ENCODE measurements around the gene MGLL.

Gene MGLL

DNA sequence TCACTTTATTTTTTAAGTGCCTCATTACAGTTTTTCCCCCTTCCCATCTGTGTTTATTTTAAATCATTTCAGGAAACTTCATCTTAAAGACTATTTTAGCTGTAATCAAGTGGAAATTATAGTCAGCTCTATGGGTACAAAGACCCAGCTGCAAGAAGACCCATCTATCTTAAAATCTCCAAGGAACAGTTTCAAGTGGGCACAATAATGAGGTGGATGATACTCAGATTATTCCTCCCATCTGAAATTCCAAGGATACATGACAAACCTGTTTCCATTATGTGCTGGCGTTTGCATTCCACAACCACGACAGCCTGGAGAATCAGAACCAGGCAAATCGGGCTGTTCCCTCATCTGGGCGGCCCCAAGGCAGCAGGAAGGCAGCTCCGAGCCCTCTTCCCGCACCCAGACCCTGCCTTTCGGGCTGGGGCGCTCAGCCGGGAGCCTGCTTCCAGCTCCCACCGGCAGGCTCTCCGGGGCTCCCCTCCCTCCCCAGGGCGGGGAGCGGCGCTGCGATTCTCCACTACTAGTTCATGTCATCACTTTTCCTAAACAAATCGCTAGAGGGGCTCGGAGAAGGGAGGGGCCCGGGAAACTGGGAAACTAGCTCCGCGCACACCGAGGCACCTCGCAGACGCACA lies at the start of gene MGLL:
Gene MGLL (minus strand): TSS at position 475 of the 641 bp plus-strand sequence. CDS start 197 bp downstream, at position 278.
- DNase-seq (ENCODE audit: extremely low read depth in 1 of 2, low read depth in 1 of 2): no peak

DNA sequence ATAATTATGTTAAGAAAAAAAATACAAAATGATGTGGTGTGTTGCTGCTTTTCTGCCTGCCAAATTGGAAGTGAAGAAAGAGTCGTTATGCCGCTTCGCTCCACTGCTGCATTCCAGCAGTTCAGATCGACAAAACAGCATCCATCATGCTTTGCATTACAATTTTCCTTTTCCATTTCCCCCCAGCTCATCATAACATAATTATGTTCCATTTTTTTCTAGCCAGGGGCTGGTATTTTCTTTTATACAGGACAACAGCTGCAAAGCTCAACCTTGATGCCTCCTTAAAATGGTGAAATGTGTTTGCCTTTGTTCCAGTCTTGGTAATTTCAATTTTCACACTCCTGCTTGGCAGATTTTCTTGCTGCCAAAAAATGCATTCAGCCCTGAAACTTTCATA lies 47.8 kb upstream of the MGLL start:
- DNase-seq (ENCODE audit: extremely low read depth in 1 of 2, low read depth in 1 of 2): no peak

DNA sequence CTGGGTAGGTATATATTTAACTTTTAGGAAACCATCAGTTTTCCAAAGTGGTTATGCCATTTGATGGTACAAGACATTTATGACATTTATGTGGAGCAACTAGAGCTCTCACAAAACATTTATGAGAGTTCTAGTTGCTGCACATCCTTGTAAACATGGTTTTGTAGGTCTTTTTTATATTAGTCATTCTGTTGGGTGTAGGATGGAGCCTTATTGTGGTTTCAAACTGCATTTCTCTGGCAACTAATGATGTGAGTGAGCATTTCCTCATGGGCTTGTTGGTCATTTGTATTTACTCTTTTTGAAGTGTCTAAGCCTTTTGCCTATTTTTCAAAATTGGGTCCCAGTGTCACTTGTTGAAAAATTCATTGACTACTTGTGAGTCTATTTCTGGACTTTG lies 45.7 kb upstream of the MGLL start:
- no peak for DNase-seq (ENCODE audit: extremely low read depth in 1 of 2, low read depth in 1 of 2)

DNA sequence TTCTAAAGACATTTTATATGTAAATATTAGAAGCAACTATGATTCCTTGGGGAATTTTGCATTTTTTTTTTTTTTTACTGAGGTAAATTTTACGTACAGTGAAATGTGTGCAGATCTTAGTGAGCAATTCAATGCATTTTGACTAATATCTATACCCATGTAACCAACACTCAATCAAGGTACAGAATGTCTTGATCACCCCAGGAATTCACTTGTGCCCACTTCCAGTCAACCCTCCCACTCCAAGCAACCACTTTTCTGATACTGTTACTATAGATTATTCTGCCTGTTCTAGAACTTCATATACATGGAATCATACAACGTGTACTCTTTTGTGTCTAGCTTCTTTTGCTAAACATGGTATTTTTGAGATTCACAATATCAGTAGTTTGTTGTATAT lies 45.1 kb upstream of the MGLL start:
- no peak for DNase-seq (ENCODE audit: extremely low read depth in 1 of 2, low read depth in 1 of 2)

DNA sequence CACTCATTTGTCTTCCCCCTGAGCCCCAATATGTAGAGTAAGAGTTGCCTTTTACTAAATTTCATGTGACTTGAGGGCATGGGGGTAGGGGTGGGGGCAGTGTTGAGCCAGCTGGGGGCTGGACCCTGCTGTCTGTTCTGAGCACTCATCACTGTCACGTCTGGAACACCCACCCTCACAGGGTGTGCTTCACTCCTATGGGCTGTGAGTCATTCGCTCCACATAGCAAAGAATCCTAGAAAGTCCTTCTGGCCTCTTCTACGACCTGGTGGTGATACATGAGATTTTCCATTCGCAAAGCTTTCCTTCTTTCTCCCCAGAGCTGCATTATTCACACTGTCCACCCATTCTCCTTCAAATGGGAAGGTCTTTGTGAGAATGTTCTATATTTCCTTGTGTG lies 43.6 kb upstream of the MGLL start:
- no peak for DNase-seq (ENCODE audit: extremely low read depth in 1 of 2, low read depth in 1 of 2)

DNA sequence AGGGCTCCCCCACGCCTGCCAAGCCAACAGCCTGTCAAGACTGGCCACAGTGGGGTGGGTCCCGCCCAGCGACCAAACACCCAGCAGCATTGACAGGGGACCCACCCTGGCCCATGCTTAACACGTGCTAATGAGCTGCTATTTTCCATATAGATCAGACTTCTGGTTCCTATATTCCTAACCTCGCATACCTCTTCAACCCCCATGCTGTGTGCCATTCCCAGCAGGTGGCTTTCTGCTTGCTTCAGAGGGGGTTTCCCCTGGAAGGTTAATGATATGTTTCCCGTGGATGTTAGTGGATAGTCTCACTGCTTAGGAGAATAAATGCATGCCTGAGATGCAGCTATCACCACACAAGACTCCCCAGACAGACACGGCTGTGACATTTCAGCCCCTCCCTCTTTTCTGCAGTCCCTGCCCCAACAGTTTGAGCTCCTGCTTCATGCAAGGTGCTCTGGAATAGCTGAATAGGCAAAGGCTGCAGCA lies 37.9 kb upstream of the MGLL start:
- DNase-seq (ENCODE audit: extremely low read depth in 1 of 2, low read depth in 1 of 2): no peak

DNA sequence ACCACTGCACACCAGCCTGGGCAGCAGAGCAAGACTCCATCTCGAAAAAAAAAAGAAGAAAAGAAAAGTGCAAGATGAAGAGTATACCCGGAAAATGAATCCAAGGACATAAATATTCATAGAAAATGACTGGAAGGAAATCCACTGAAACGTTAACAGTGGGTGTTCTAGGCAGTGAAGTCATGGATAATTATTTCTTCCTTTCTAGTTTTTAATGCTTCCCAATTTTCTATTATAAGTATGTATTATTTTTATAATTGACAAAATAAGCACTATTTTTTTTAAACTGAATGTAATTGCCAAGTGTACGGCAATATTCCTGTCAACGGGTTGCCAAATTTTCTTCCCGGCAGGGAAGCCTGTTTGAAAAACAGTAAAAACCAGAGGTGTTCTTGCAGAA lies 37.4 kb upstream of the MGLL start:
- no peak for DNase-seq (ENCODE audit: extremely low read depth in 1 of 2, low read depth in 1 of 2)

DNA sequence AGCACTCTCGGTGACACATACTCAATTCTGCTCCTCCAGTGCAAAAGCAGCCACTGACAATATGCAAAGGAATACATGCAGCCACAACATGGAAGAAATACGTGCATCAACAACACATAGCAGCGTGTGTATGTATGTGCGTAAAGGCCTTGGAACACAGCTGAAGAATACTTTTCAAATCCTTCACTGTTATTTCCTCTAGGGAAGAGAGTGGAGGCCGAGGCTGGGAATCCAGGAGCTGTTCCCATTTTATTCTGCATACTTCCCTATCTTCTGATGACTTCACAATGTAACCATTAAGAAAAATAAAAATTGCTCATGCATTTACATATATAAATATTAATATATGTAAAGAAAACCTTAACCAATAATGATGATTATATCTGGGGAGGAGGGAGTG lies 36.6 kb upstream of the MGLL start:
- no peak for DNase-seq (ENCODE audit: extremely low read depth in 1 of 2, low read depth in 1 of 2)

DNA sequence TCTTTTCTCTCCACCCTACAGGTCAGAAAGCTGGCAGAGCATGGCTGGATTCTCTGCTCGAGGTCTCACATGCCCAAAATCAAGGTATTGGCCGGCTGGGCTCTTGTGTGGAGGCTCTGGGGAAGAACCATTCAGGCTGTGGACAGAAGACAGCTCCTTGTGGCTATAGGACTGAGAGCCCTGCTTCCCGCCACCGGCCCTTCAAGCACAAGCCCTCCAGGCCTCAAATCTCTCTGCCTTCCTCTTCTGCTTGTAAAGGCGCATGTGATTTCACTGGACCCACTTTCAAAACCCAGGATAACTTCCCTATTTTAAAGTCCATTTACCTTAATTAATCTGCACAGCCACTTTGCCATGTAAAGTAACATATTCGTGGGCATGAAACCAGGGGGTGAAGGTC lies 36.2 kb upstream of the MGLL start:
- no peak for DNase-seq (ENCODE audit: extremely low read depth in 1 of 2, low read depth in 1 of 2)

DNA sequence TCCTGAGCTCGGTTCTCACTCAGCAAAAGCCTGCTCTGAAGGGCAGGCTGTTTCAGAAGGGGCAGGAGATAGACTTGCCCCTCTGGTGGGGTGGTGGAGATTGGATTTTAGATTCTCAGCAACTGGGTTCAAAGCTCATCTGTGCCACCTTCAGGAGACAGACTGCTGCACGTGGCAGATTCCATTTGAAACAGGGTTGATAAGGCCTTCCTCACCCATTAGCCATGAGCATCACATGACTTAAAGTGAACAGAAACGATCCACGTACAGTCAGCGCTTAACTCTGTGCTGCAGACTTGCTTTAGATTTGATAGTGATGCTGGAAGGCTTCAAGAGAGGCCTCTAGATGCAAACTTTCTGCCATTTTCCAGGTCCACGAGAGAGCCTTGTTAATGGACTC lies 35.0 kb upstream of the MGLL start:
- no peak for DNase-seq (ENCODE audit: extremely low read depth in 1 of 2, low read depth in 1 of 2)

DNA sequence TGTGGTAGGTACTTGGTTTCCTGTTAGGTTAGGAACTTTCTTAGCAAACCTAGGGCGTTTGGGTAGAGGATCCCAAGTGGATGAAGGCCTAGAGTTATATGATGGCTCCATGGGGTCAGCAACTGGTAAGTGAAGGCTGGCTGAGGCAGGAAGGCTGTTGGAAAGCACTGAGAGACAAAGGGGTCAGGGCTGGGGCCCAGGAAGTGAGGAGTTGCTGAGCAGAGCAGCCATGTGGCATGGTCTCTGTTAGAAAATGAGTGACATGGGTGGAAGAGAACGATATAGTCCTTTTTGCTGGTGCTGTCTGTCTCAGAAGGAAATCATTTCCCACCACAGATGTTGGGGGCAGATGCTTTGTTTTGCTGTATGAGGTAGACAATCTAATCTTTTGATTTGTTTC lies 34.5 kb upstream of the MGLL start:
- DNase-seq (ENCODE audit: extremely low read depth in 1 of 2, low read depth in 1 of 2): no peak

DNA sequence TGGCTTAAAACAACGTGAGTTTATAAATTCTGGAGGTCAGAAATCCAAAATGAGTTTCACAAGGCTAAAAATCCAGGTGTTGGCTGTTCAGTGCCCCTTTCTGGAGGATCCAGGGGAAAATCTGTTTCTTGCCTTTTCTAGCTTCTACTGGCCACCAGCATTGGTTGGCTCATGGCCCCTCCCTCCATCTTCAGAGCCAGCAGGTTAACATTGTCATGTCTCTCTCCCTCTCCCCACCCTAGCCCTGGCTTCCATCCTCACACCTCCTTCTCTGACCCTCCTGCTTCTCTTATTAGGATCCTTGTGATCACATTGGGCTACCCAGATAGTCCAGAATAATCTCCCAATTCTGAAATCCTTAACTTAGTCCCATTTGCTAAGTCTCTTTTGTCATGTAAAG lies 32.9 kb upstream of the MGLL start:
- no peak for DNase-seq (ENCODE audit: extremely low read depth in 1 of 2, low read depth in 1 of 2)

DNA sequence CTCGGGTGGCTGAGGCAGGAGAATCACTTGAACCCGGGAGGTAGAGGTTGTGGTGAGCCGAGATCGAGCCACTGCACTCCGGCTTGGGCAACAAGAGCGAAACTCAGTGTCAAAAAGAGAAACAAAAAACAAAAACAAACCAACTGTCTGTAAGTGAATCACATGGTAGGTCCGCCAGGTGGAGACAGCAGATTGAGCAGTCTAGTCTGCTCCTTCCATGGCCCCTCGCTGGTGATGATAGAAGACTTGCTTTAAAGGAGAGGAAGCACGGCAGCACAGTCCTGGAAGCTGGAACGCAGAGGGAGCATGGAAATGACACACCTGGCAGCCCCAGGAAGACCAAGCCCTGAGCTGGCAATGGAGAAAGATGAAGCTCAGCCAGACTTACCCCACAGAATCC lies 31.4 kb upstream of the MGLL start:
- no peak for DNase-seq (ENCODE audit: extremely low read depth in 1 of 2, low read depth in 1 of 2)

DNA sequence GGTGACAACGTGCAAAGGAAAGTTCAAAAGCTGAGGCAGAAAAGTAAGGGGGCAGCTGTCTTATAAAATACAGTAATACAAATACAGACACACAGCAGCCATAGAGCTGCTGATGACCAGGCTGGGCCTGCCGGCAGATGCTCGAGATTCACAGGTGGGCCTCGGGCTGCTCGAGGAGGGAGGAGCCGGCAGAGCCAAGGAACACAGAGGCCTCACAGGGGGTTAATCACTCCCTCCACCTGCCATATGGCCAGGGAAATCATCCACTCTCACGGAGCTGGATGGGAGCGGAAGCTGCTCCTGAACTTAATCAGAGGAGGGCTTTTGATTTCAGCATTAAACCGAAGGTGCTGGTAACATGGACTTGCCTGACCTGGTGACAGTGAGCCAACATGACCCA lies 29.6 kb upstream of the MGLL start:
- DNase-seq (ENCODE audit: extremely low read depth in 1 of 2, low read depth in 1 of 2): no peak

DNA sequence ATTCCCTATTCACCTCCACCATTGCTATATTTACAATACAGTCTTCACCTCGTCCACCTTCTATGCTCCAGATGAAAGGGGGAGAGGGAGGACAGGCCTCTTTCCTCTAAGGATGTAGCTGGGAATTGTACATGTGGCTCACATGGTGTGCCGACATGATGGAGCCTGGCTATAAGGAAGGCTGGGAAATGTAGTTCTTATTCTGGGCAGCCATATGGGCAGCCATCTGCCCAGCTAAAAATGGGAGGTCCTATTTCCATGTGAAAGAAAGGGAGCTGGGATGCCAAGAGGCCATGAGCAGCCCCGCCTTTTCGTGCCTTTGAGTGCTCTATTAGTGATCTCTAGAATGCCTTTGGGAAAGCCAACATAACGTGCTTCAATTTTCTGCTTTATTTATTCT lies 27.1 kb upstream of the MGLL start:
- DNase-seq (ENCODE audit: extremely low read depth in 1 of 2, low read depth in 1 of 2): no peak

DNA sequence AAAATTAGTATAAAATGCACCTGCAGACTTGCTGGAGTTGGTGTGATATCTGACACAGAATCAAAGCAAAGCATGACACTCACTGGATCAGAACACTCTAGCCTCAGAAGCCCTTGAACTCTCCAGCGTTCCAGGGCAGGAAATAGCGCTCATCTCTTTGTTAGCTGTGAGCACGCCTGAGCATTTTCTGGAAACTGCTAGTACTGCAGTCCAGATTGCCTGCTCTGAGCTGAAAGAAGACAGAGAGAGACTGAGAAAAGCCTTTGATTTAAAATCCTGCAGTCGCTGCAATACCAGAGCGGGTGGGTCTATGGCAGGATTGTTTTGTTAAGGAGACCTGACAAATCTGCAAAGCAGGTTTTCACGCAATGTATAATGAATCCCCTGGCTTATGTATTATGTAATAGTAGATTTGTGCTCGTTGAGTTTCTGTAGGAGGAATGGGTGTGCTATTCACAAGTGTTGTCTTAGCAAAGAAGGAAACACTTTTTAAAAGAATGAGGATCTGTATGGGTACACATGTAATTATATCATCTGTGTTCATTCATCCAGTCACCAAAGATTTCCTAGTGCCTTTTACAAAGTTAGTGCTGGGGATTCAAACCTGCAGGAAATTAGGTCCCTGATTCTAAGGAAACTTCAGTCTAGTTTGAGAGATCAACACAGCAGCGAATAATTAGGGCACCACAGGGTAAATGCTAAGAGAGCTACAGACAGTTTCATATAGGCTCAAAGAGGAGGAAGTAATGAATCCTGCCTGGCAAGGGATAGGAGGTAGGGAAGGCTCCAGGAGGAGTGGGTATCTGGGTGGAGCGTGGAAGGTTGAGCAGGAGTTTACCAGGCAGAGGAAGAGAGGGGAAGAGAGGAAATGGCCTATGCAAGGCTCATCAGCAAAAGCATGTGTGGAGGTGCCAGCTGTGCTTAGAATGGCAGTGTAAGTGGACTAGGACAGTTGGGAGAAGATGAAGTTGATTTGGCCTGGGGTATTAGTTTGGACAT lies 26.1 kb upstream of the MGLL start:
- DNase-seq (ENCODE audit: extremely low read depth in 1 of 2, low read depth in 1 of 2): no peak

DNA sequence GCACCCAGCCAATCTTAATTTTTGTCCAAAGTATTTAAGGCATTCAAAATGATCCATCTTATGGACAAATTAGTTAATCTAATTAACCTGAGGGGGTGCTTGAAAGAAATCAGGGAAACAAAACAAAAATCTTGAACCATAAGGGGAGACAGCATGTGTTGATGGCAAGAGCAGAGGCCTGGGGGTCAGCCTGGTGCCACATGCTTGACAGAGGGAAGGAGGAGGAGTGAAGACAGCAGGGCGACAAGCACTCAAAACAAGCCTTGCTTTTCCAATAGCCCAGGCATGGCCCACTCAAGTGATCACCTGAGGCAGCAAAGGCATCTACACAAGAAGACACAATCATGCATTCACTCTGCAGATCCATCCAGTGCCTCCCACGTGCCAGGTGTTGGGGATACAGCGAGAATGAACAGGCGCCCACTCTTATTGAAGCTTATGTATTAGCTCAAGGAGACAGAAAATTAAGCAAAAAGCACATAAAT lies 25.0 kb upstream of the MGLL start:
- no peak for DNase-seq (ENCODE audit: extremely low read depth in 1 of 2, low read depth in 1 of 2)

DNA sequence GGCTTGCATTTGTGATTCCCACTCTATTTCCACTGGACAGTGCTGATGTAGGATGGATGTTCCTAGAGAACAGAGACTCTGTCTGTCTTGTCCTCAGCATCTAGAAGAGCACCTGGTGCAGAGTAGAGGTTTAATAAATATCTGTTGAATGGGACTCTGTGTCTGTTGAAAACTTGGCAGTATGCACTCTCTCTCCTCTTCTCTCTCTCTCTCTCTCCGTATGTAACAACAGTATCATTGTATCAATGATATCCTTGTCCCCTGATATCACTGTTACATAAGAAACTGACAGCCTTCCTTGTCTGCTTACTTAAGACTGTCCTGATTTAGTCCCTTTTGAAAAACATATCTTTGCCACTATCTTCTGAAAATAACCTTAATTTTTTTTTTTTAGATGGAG lies 24.3 kb upstream of the MGLL start:
- DNase-seq (ENCODE audit: extremely low read depth in 1 of 2, low read depth in 1 of 2): no peak

DNA sequence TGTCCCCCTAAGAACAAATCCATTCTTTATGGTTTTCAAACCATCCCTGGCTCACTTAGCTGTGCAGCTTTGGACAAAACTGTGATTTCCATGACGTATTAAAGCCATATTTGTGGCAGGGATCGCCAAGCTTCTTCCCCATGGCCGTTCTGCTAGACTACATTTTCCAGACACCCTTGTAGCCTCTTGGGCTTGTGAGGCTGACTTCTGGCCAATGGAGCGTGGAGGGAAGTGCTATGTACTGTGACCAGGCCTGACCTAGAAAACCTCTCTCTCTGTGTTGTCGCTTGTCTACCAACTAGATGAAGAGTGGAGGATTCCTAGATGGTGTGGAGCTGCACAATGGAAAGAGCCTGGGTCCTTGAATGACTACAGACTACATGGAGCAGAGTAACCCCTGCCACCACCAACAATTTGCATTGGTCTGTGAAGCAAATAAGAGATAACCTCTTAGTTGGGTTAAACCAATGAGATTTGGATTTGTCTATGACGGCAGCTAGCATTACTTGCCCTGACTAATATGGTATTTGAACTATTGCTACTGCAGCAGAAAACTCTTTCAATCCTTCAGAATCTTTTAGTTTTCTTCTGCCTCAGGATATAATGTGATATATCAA lies 22.1 kb upstream of the MGLL start:
- no peak for DNase-seq (ENCODE audit: extremely low read depth in 1 of 2, low read depth in 1 of 2)

DNA sequence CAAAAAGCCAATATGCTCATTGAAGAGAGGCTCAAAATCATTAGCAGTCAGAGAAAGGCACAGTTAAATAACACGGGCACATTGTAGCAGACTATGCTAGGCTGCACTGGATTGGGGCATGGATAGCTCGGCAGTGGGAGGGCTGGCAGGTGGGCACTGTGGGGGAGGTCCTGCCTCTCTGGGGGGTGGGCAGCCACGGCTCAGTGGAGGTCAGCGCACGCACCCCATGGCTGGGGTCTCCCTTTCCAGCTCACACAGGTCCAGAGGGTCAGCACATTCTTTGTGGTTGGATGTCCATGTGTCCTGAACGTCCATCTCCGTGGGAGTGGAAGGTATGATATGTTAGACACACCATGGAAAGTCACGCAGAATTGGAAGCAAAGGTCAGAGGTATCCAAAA lies 18.4 kb upstream of the MGLL start:
- no peak for DNase-seq (ENCODE audit: extremely low read depth in 1 of 2, low read depth in 1 of 2)

DNA sequence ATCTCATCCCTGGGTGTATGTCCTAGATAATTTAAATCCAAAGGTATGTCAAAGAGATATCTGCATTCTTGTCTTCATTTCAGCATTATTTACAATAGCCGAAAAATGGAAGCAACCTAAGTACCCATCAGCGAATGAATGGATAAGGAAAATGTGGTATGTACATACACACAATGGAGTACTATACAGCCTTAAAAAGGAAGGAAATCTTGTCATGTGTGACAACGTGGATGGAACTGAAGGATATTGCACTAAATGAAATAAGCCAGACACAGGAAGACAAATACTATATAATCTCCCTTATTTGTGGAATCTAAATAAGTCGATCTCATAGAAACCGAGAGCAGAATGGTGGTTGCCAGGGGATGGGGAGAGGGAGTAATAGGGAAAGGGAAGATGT lies 16.8 kb upstream of the MGLL start:
- DNase-seq (ENCODE audit: extremely low read depth in 1 of 2, low read depth in 1 of 2): no peak

All from activated CD8-positive, alpha-beta memory T cell treated with anti-CD3 and anti-CD28 coated beads for 1 hour (primary cell).